GM12892 (cell line): Measurements from ENCODE around the gene GAK.

Experiments used
- POLR2A ChIP-seq: IDR thresholded peaks from 2 replicates; pipeline ENCODE4 v1.6.1; 2011; ENCODE audit warnings: low read depth, low read length, control low read depth
- TAF1 ChIP-seq: IDR thresholded peaks from 2 replicates; pipeline ENCODE4 v1.6.1; 2011; ENCODE audit warnings: low read depth, mild to moderate bottlenecking, control low read depth, low read length, borderline replicate concordance

GRCh38 chr4:875818-876423 is 56.2 kb downstream of the GAK start:
- TF ChIP-seq POLR2A (no peak), TAF1 (no peak)
